Ovary (tissue), 3 donors: ENCODE results near the gene IL4I1.
"Not testable (repeated sequence)": the region's sequence is repeated elsewhere in the genome, so short reads cannot be mapped to it uniquely, and the experiment has no call there.

Experiments used
- CTCF ChIP-seq, 3 donors: fragments of 450-650 bp in 2 of 3; fragments of 200-600 bp in 1 of 3; IDR thresholded peaks; one replicate each; pipeline versions ENCODE4 v1.5.1 to v1.8.0; 2016 to 2022; ENCODE audit warnings: antibody characterized with exemption in 3 of 3, mild to moderate bottlenecking in 1 of 3
- EP300 ChIP-seq: sonication (generic); formaldehyde crosslinking; IDR thresholded peaks from one replicate; pipeline ENCODE4 v1.6.1; 2017; ENCODE audit warnings: antibody characterized with exemption
- POLR2A ChIP-seq: fragments of 450-650 bp; IDR thresholded peaks from one replicate; pipeline ENCODE4 v1.6.1; 2017; ENCODE audit warnings: antibody characterized with exemption, mild to moderate bottlenecking, moderate library complexity
- donor health status: DM: no; HTN: no; CAD: no.

- not testable (repeated sequence) for TF ChIP-seq CTCF (IDR thresholded peaks at IDR 0.05); EP300; POLR2A
Observed at GRCh38 chr19:49924881-49925210, 28.2 kb upstream of the IL4I1 start.
